ENCODE measurements around the gene SLC6A11. TPM values are rescaled to one million over a fixed set of nuclear protein-coding genes. Genes with fewer than 3 reads are reported as not detected.

The SLC6A11 gene
- total RNA-seq, 1 experiment from 2014 or later, result not detected

- ChIA-PET CTCF (interaction anchor here (0.7 kb wide), 1 partner anchor 462 kb away, joined by 3 read pairs; no protein-coding TSS in a partner anchor), POLR2A (ENCODE audit: low non-redundant PET) (no interaction called here)
- intact Hi-C loops (cut with micrococcal nuclease; ENCODE audit: unreplicated experiment), result no loop called here
- H3K9me3 ChIP-seq (ENCODE audit: low read depth, low read length, poor library complexity, severe bottlenecking), result no peaks in the 10 kb centered on the region
- no peaks in the 10 kb centered on the region for H3K36me3 ChIP-seq (ENCODE audit: insufficient read depth, low read length, poor library complexity, severe bottlenecking)
- H3K27ac ChIP-seq (ENCODE audit: low read depth, low read length, poor library complexity, severe bottlenecking), result no peak overlapping the region
- BruUV-seq (replicated peaks), result no TSS peak
- peak; percentile 83 for TF ChIP-seq CTCF (conservative IDR thresholded peaks at IDR 0.05; ENCODE audit: low read depth, low read length)
- TF ChIP-seq EZH2 (IDR thresholded peaks at IDR 0.05; ENCODE audit: borderline replicate concordance, low read depth, low read length, poor library complexity, severe bottlenecking), result no peak
- peak; percentile 52 for DNase-seq (ENCODE audit: low spot score)
- H3K27me3 ChIP-seq (replicated peaks; ENCODE audit: insufficient read depth, low read depth, low read length, poor library complexity), result peaks cover 26% of the 10 kb centered on the region
- H3K4me1 ChIP-seq (ENCODE audit: insufficient read depth, low read length, poor library complexity, severe bottlenecking), result no peaks in the 10 kb centered on the region
- H3K4me3 ChIP-seq (ENCODE audit: low read depth, low read length, poor library complexity, severe bottlenecking), result no peak overlapping the region
Measured at GRCh38 chr3:10783360-10784351, 32.4 kb upstream of the SLC6A11 start.

GRCh38 chr3:10786640-10787039 lies 29.4 kb upstream of the SLC6A11 start:
- BruUV-seq (replicated peaks), result no TSS peak

DNA sequence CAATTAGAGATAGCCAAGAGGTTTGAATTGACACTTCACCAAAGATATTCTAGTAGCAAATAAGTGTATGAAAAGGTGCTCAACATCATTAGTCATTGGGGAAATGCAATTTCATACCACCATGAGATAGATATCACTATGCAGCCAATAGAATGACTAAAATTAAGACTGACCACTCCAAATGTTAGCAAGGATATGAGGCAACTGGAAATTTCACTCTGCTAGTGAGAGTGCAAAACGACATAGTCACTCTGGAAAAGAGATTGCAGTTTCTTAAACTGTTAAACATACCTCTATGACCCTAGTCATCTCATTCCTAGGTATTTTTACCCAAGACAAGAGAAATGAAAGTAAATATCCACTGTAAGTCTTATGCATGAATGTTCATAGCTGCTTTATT lies 27.6 kb upstream of the SLC6A11 start:
- no peak overlapping the region for H3K27ac ChIP-seq (ENCODE audit: low read depth, low read length, poor library complexity, severe bottlenecking)
- no peaks in the 10 kb centered on the region for H3K36me3 ChIP-seq (ENCODE audit: insufficient read depth, low read length, poor library complexity, severe bottlenecking)
- intact Hi-C loops (cut with micrococcal nuclease; ENCODE audit: unreplicated experiment), result no loop called here
- DNase-seq (ENCODE audit: low spot score), result no peak
- H3K4me1 ChIP-seq (ENCODE audit: insufficient read depth, low read length, poor library complexity, severe bottlenecking), result no peaks in the 10 kb centered on the region
- ChIA-PET POLR2A (ENCODE audit: low non-redundant PET) (no interaction called here), CTCF (no interaction called here)
- no TSS peak for BruUV-seq (replicated peaks)
- peaks cover 37% of the 10 kb centered on the region for H3K27me3 ChIP-seq (replicated peaks; ENCODE audit: insufficient read depth, low read depth, low read length, poor library complexity)
- no peak overlapping the region for H3K4me3 ChIP-seq (ENCODE audit: low read depth, low read length, poor library complexity, severe bottlenecking)
- H3K9me3 ChIP-seq (ENCODE audit: low read depth, low read length, poor library complexity, severe bottlenecking), result no peaks in the 10 kb centered on the region
- TF ChIP-seq CTCF (conservative IDR thresholded peaks at IDR 0.05; ENCODE audit: low read depth, low read length) (no peak), EZH2 (IDR thresholded peaks at IDR 0.05; ENCODE audit: borderline replicate concordance, low read depth, low read length, poor library complexity, severe bottlenecking) (no peak)

More at GRCh38 chr3:10786640-10787039, 29.4 kb upstream of the SLC6A11 start:
- H3K27ac ChIP-seq (ENCODE audit: low read depth, low read length, poor library complexity, severe bottlenecking), result no peak overlapping the region
- no peaks in the 10 kb centered on the region for H3K36me3 ChIP-seq (ENCODE audit: insufficient read depth, low read length, poor library complexity, severe bottlenecking)
- no peak for TF ChIP-seq EZH2 (IDR thresholded peaks at IDR 0.05; ENCODE audit: borderline replicate concordance, low read depth, low read length, poor library complexity, severe bottlenecking)
- no peak for TF ChIP-seq CTCF (conservative IDR thresholded peaks at IDR 0.05; ENCODE audit: low read depth, low read length)
- DNase-seq (ENCODE audit: low spot score), result no peak
- POLR2A ChIA-PET (ENCODE audit: low non-redundant PET), result no interaction called here
- H3K4me1 ChIP-seq (ENCODE audit: insufficient read depth, low read length, poor library complexity, severe bottlenecking), result no peaks in the 10 kb centered on the region
- intact Hi-C loops (cut with micrococcal nuclease; ENCODE audit: unreplicated experiment), result no loop called here
- CTCF ChIA-PET, result no interaction called here
- no peaks in the 10 kb centered on the region for H3K9me3 ChIP-seq (ENCODE audit: low read depth, low read length, poor library complexity, severe bottlenecking)
- H3K27me3 ChIP-seq (replicated peaks; ENCODE audit: insufficient read depth, low read depth, low read length, poor library complexity), result peaks cover 34% of the 10 kb centered on the region
- no peak overlapping the region for H3K4me3 ChIP-seq (ENCODE audit: low read depth, low read length, poor library complexity, severe bottlenecking)
